Stimulated activated CD4-positive, alpha-beta T cell treated with anti-CD3 and anti-CD28 coated beads, Interleukin-4, amount 100 ng/mL, for 1 hour (primary cell): ENCODE measurements around the gene POLR2A.

Experiments
- DNase-seq: peaks from one replicate; pipeline ENCODE4 v3.0.0-alpha.2; 2020

Gene POLR2A

DNA sequence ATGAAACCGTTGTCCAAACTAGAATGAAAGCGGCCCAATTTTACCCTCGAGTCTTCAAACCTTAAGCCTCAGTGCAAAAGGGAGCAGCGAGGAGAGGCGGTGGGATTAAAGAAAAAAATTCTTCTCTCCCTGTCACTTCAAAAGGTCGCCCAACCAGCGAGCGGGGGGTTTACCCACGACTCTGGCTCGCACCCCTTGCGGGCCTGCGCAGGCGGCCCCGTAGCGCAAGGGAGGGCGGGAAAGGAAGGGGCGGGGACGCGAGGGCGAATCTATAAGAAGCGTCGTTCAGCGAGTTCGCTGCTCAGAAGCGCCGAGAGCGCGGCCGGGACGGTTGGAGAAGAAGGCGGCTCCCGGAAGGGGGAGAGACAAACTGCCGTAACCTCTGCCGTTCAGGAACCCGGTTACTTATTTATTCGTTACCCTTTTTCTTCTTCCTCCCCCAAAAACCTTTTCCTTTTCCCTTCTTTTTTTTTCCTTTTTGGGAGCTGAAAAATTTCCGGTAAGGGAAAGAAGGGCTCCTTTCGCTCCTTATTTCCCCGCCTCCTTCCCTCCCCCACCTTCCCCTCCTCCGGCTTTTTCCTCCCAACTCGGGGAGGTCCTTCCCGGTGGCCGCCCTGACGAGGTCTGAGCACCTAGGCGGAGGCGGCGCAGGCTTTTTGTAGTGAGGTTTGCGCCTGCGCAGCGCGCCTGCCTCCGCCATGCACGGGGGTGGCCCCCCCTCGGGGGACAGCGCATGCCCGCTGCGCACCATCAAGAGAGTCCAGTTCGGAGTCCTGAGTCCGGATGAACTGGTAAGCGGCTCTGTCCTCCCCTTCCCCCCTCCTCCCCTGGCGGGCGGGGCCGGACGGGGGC, at the start of gene POLR2A:
TSS of gene POLR2A (plus strand) at position 300 of the 852 bp plus-strand sequence.
- DNase-seq, result peak; percentile 97

GRCh38 chr17:7435676-7436555, 48.2 kb upstream of the POLR2A start:
- DNase-seq, result peak; percentile 57

DNA sequence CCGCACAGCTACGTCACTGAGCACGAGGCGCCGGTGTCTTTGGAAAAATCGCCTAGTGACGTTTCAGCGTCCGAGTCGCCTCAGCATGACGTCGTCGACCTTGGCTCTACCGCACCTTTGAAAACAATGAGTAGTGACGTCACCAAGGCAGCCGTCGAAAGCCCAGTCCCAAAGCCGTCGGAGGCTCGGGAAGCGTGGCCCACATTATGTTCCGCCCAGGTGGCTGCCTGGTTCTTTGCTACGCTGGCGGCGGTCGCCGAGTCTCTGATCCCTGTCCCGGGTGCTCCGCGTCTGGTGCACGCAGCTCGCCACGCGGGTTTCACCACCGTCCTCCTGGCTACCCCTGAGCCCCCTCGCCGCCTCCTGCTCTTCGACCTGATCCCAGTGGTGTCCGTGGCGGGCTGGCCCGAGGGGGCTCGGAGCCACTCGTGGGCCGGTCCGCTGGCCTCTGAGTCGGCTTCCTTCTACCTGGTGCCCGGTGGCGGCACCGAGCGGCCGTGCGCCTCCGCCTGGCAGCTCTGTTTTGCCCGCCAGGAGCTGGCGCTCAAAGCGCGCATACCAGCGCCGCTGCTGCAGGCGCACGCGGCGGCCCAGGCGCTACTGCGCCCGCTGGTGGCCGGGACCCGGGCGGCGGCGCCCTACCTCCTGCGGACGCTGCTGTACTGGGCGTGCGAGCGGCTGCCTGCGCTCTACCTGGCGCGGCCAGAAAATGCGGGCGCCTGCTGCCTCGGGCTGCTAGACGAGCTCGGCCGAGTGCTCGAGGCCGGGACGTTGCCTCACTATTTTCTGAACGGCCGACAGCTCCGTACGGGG, 47.4 kb upstream of the POLR2A start:
- DNase-seq, result peak; percentile 83

DNA sequence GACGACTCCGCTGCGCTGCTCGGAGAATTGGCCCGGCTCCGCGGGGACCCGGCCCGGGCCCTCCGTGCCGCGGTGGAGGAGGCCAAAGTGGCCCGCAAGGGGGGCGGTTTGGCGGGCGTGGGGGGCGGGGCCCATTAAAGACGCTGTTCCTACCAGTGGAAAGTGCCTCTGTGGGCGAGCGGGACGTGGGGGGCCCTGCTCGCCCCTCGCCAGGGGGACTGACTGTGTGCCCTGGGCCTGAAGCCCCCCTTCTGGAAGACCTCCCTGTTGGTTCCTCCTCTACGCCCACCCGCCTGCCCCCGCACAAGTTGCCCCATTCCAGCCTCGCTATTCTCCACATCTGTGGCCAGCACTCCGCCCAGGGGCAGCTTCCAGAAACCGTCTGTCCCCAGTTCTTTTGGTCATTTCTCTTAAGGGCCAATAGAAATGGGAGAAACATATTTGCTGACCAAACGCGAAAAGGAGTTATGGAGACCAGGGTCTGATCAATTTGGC, 46.8 kb upstream of the POLR2A start:
- no peak for DNase-seq

- peak; percentile 73 for DNase-seq
Observed at GRCh38 chr17:7437950-7438614, 46.1 kb upstream of the POLR2A start.

DNA sequence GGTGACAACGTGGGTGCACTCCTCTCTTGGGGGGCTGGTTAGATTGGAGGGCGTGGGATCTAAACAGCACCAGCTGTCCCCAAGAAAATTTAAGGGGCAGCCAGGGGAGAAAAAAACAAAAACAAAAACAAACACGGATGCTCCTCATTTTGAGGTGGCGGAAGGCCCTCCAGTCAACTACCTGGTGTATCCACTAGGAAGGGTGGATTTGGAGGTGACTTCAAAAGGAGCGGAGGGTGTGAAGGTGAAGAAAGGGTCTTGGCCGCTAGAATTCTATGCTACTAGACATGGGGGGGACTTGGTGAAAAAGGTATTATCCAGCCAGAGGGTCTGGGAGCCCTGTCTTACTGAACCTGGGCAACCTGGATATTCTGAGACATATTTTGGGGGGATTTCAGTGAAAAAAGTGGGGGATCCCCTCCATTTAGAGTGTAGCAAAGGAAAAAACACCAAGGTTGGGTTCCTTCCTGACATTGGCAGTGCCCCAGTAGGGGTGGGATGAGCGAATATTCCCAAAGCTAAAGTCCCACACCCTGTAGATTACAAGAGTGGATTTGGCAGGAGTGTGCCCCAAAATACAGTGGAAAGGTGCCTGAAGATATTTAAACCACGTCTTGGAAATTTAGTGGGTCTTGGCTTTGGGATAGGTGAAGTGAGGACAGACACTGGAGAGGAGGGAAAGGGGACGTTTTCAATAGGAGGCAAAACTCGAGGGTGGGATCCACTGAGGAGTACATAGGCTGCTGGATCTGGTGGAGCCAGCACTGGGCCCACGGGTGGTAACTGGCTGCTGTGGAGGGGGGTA, 45.3 kb upstream of the POLR2A start:
- DNase-seq, result no peak

- DNase-seq, result no peak
Observed at GRCh38 chr17:7439462-7440112, 44.6 kb upstream of the POLR2A start, which contains the start of gene FGF11. FGF11 (plus strand) TSS chr17:7439512; CDS start chr17:7439621, 109 bp downstream.

DNA sequence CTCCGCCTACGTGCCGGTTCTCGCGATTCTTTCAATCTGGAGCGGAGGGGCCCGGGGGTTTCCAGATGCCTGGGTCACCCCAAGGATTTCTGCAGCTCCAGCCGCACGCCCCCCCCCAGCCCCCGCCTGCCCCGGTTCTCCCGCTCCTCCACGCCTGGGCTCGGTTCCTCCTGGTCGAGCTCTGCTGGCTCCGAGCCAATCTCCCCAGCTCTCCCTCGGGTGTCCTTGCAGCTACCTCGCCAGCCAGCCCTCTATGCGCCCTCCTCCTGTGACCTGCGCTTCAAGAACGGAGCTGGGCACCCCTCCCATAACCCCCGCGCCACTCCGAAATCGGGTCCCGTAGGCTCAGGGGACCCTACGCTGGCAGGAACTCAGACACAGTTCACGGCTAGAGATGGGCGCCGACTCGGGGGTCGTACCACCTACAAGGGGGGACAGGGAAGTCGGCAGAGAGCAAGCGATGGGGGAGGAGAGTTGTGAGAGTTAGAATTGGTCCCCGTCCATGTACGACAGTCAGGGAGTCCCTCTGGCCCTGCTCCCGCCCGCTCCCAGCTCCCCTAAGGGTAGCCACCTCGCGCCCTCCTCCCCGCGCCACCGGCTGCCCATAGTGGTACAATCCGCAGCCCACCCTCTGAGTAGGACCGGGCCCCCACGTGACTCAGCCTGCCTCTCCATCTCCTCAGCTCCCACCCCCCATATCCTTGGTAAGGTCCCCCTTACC, 43.9 kb upstream of the POLR2A start:
- DNase-seq, result peak; percentile 32

- DNase-seq, result no peak
Observed at GRCh38 chr17:7440834-7441195, 43.4 kb upstream of the POLR2A start.

- no peak for DNase-seq
Observed at GRCh38 chr17:7441266-7441665, 42.9 kb upstream of the POLR2A start.

DNA sequence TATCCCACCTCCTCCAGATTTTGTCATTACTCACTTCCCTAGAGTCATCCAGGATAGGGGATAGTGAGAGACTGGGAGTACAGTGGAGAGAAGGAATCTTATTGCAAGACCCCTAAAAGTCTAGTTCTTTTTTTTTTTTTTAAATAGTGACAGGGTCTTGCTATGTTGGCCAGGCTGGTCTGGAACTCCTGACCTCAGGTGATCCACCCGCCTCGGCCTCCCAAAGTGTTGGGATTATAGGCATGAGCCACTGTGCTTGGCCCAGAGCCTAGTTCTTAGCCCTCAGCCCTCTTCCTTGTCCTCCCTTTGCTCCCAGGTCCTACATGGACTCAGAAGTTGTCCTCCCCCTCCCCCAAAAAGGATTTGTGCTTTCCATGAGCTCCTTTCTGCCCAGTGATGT, 42.0 kb upstream of the POLR2A start:
- DNase-seq, result no peak

GRCh38 chr17:7443499-7444485, 40.4 kb upstream of the POLR2A start:
- DNase-seq, result no peak

DNA sequence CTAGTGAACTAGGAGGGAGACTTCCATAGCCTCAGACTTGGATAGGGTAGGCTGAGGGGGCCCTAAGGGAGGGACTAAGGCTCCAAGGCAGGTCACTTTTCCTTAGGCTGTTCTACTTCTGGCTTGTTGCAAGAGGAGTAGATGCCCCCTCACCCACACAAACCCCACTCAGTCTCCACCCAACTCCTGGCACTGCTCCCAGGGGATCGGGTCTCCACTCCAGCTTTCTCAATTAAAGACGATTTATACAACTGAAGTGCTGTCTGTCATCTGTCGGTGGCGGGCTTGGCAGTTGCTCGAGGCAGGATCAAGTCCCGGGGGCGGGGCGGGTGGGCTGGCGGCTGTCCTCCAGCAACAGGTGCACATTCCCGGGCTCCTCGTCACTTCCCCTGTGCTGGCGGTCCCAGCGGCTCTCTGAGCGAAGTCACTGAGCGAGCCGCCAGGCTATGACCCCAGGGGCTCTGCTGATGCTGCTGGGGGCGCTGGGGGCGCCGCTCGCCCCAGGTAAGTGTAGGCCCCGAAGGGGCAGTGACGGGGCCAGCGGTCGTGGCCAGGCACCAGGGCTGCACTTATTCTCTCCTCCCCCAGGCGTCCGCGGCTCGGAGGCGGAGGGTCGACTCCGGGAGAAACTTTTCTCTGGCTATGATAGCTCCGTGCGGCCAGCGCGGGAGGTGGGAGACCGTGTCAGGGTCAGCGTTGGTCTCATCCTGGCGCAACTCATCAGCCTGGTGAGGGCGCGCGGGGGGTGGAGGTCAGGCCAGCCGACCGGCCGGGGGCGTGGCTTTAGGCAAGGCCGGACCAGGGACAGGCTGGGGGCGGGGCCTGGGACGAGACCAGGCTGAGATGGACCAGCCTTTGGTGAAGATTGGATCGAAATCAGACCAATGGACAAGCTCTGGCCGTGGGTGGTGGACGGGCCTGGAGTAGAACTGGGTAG, 39.2 kb upstream of the POLR2A start, which contains the start of gene CHRNB1:
TSS of gene CHRNB1 (plus strand) at position 380 of the 937 bp plus-strand sequence. CDS start at position 447, 67 bp downstream.
- DNase-seq, result no peak

- DNase-seq, result no peak
Observed at GRCh38 chr17:7445619-7445968, 38.6 kb upstream of the POLR2A start.

DNA sequence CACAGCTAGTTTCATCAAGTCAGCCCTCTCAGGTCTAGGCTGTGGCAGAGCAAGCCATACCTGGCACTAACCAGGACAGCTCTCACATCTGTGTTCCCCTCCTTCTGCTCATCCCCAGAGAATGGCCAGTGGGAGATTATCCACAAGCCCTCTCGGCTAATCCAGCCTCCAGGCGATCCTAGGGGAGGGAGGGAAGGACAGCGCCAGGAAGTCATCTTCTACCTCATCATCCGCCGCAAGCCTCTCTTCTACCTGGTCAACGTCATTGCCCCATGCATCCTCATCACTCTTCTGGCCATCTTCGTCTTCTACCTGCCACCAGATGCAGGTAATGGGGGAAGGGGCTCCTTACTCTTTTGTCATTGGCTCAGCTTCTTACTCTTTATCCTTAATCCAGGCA, 35.7 kb upstream of the POLR2A start:
- DNase-seq, result no peak

GRCh38 chr17:7459961-7460545, 24.1 kb upstream of the POLR2A start:
- no peak for DNase-seq
